Psoas muscle (tissue), 8 donors: Measurements from ENCODE around the gene PLEK2. TPM values are rescaled to one million over a fixed set of nuclear protein-coding genes. Genes with fewer than 3 reads are reported as not detected.
"Not testable (repeated sequence)": the region's sequence is repeated elsewhere in the genome, so short reads cannot be mapped to it uniquely, and the experiment has no call there.

Experiments
- ATAC-seq, 4 donors: fragments of 200-7000 bp; cut with Tn5 transposase; one replicate each; pipeline ENCODE4 v1.9.1; 2020; ENCODE audit warnings: moderate library complexity in 3 of 4, mild to moderate bottlenecking in 2 of 4
- DNase-seq, 2 donors: peaks; one replicate each; pipeline ENCODE4 v3.0.0-alpha.2; 2020
- H3K27ac ChIP-seq: fragments of 200-600 bp; one replicate; pipeline ENCODE4 v1.8.0; 2022
- H3K27me3 ChIP-seq, 3 donors: fragments of 200-600 bp in 1 of 3; one replicate each; pipeline versions ENCODE4 v1.6.1 to v1.8.0; 2013 to 2022; ENCODE audit warnings: low read length in 2 of 3, mild to moderate bottlenecking in 2 of 3, moderate library complexity in 1 of 3; ENCODE audit not compliant: insufficient read depth in 3 of 3
- H3K36me3 ChIP-seq, 2 donors: fragments of 200-600 bp in 1 of 2; one replicate each; pipeline versions ENCODE4 v1.6.1 to v1.8.0; 2013 to 2022; ENCODE audit warnings: low read depth in 1 of 2, mild to moderate bottlenecking in 1 of 2, moderate library complexity in 1 of 2; ENCODE audit not compliant: insufficient read depth in 1 of 2
- H3K4me1 ChIP-seq: fragments of 200-600 bp; one replicate; pipeline ENCODE4 v1.8.0; 2022
- H3K4me3 ChIP-seq: fragments of 200-600 bp; one replicate; pipeline ENCODE4 v1.8.0; 2022; ENCODE audit warnings: mild to moderate bottlenecking
- H3K9me3 ChIP-seq: fragments of 200-600 bp; one replicate; pipeline ENCODE4 v1.8.0; 2022
- CTCF ChIP-seq: fragments of 200-600 bp; IDR thresholded peaks from one replicate; pipeline ENCODE4 v1.8.0; 2022; ENCODE audit warnings: antibody characterized with exemption
- WGBS, 3 donors: extraction: QIAGEN DNeasy Blood & Tissue Kit; methylation state at CpG; one replicate each; pipeline versions ENCODE4 v1.1.6 to v1.1.7; 2013; 5-methylcytosine and 5-hydroxymethylcytosine counted together
- intact Hi-C, 2 donors: fragments of 100-400 bp; cut with DNase I; formaldehyde crosslinking; loops; one replicate each; pipeline versions ENCODE4 v1.11.0 to v1.14.2; 2022
- polyA plus RNA-seq, 3 donors: library from polyadenylated mRNA; stranded (reverse); fragments of 200-250 nt; gene quantifications; one replicate each; pipeline ENCODE4 v1.2.3, GENCODE V29; 2013
- total RNA-seq, 4 donors: library from RNA; stranded (reverse); fragmentation: NEBNext Ultra II Directional in 2 of 4; extraction: Animal tissue kit (Norgen Biotek cat#: 25700) in 2 of 4; gene quantifications; one replicate each; pipeline versions ENCODE4 v1.2.1 to v1.2.4, GENCODE V29; 2021 to 2023
- donor health status: healthy with polysubstance abuse.
- donor health status: DM: no; HTN: no; CAD: no; lungs with moderate emphysema.
- donor health status: Bipolar disorder and iron deficiency.
- donor health status: healthy.
- donor health status: DM: yes; HTN: yes; CAD: no.
- donor health status: DM: no; HTN: no; CAD: no.
- donor health status: DM: no; HTN: no; CAD: no.
- donor health status: DM: yes; HTN: yes; CAD: no.

Gene PLEK2
- total and polyA plus RNA-seq, 7 donors: 0.05 to 2.1 (median 0.68) TPM; not detected in 3

- Histone ChIP-seq H3K36me3 (no peaks in the 10 kb centered on the region), H3K27me3 (no peaks in the 10 kb centered on the region), H3K9me3 (no peaks in the 10 kb centered on the region), H3K4me3 (no peak overlapping the region), H3K27ac (no peak overlapping the region), H3K4me1 (no peaks in the 10 kb centered on the region)
- intact Hi-C loops: no loop called here
- 73 to 83% (median 77%) methylated on average over 3 of the region's 3 CpGs for WGBS, 3 donors
- DNase-seq (no peak), ATAC-seq (no peak)
- TF ChIP-seq CTCF: no peak
These were observed 5.7 kb upstream of the PLEK2 start for GRCh38 chr14:67417633-67418032.

GRCh38 chr14:67416810-67417209, 4.8 kb upstream of the PLEK2 start:
- intact Hi-C loops: no loop called here
- 91 to 96% (median 92%) methylated on average over 2 of the region's 2 CpGs for WGBS, 3 donors
- ATAC-seq: no peak
- Histone ChIP-seq H3K4me1 (no peaks in the 10 kb centered on the region), H3K36me3 (no peaks in the 10 kb centered on the region), H3K9me3 (no peaks in the 10 kb centered on the region), H3K27me3 (peaks cover 0 to 7% (median 3%) of the 10 kb centered on the region in 3 donors), H3K27ac (no peak overlapping the region), H3K4me3 (no peak overlapping the region)
- TF ChIP-seq CTCF: no peak
- no peak for DNase-seq

GRCh38 chr14:67416085-67416484, 4.1 kb upstream of the PLEK2 start:
- no peaks in the 10 kb centered on the region for H3K36me3 ChIP-seq
- no peak overlapping the region for H3K4me3 ChIP-seq
- no peak for TF ChIP-seq CTCF
- H3K4me1 ChIP-seq: no peaks in the 10 kb centered on the region
- WGBS, 3 donors: 74 to 81% (median 77%) methylated on average over 8 of the region's 8 CpGs
- no peak overlapping the region for H3K27ac ChIP-seq
- no peaks in the 10 kb centered on the region for H3K9me3 ChIP-seq
- ATAC-seq (no peak), DNase-seq (no peak)
- peaks cover 0 to 15% (median 6%) of the 10 kb centered on the region in 3 donors for H3K27me3 ChIP-seq
- intact Hi-C loops: no loop called here

- H3K27ac ChIP-seq, H3K4me3 ChIP-seq, DNase-seq, intact Hi-C loops, H3K36me3 ChIP-seq, ATAC-seq, H3K9me3 ChIP-seq, H3K4me1 ChIP-seq: not testable (repeated sequence)
- WGBS, 3 donors: 93 to 95% (median 93%) methylated on average over 5 of the region's 5 CpGs
- H3K27me3 ChIP-seq: peaks cover 0 to 18% (median 6%) of the 10 kb centered on the region in 3 donors
These were observed 3.6 kb upstream of the PLEK2 start for GRCh38 chr14:67415610-67416009.

- no peak overlapping the region for H3K4me3 ChIP-seq
- no peaks in the 10 kb centered on the region for H3K9me3 ChIP-seq
- no peaks in the 10 kb centered on the region for H3K4me1 ChIP-seq
- no peak for DNase-seq
- 49 to 55% (median 53%) methylated on average over 3 of the region's 3 CpGs for WGBS, 3 donors
- H3K27ac ChIP-seq: no peak overlapping the region
- peaks cover 0 to 21% (median 8%) of the 10 kb centered on the region in 3 donors for H3K27me3 ChIP-seq
- intact Hi-C loops: no loop called here
- no peak for TF ChIP-seq CTCF
- H3K36me3 ChIP-seq: no peaks in the 10 kb centered on the region
- peak in 2 of 4 donors; percentile 53 to 63 for ATAC-seq
These were observed 2.1 kb upstream of the PLEK2 start for GRCh38 chr14:67413806-67414769.
